Right ventricle myocardium superior (tissue), 1 donor: ENCODE results near the gene NUPR1. TPM values are rescaled to one million over a fixed set of nuclear protein-coding genes. Genes with fewer than 3 reads are reported as not detected.
"Not testable (repeated sequence)": the region's sequence is repeated elsewhere in the genome, so short reads cannot be mapped to it uniquely, and the experiment has no call there.

Source experiments
- ATAC-seq: fragments of 200-7000 bp; cut with Tn5 transposase; one replicate; pipeline ENCODE4 v1.9.1; 2020; ENCODE audit warnings: mild to moderate bottlenecking; ENCODE audit not compliant: poor library complexity
- DNase-seq: peaks from one replicate; pipeline ENCODE4 v3.0.0-alpha.2; 2020
- intact Hi-C: fragments of 100-400 bp; cut with DNase I; formaldehyde crosslinking; loops from one replicate; pipeline ENCODE4 v1.11.2; 2022
- long read RNA-seq: library from polyadenylated mRNA; unstranded; transcript quantifications from one replicate; pipeline ENCODE4 v2.0.0, GENCODE V29; 2021
- total RNA-seq: library from RNA; stranded (reverse); fragmentation: NEBNext Ultra II Directional; extraction: Animal tissue kit (Norgen Biotek cat#: 25700); gene quantifications from one replicate; pipeline ENCODE4 v1.2.1, GENCODE V29; 2021
- donor health status: DM: no; HTN: yes; CAD: no; lungs with severe emphysema.

NUPR1 gene, protein sequence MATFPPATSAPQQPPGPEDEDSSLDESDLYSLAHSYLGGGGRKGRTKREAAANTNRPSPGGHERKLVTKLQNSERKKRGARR
- 47.3 TPM for total RNA-seq
- long read RNA-seq, full-length matches to known transcripts: 42 of 48 reads
- long read RNA-seq, partial matches to known transcripts: 1 of 48 reads
- long read RNA-seq, other reads (novel, unspliced or antisense): 5 of 48 reads

DNA sequence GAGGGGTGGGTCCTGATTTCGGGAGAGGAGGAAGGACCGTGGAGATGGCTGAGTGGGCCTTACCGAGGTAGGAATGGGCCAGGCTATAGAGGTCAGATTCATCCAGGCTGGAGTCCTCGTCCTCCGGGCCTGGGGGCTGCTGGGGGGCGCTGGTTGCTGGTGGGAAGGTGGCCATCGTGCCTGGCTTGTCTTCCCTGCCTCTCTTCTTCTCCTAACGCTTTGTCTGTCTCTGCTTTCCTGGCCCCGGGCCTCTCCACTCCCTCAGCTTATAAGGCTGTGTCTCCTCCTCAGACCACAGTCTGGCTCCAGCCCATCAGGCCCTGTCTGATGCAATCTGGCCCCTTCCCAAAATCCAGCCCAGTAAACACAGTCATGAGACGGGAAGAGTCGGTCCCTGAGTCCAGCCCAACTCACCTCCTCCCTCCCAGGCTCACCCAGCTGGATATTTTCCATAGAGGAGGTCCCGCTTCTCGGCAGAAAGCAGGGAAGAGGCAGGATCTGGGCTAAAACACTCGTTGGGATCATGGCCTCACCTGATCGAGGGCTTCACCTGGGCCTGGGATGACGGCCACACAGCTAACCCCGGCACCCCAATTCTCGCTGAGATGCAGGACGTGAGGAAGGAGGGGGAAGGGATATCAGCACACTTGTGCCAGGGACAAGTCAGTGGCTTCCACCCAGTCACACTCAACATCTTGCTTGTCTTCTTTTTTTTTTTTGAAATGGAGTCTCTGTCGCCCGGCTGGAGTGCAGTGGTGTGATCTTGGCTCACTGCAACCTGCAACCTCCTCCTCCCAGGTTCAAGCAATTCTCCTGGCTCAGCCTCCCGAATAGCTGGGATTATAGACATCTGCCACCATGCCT is at the start of gene NUPR1:
TSS of gene NUPR1 (minus strand) at position 242 of the 864 bp plus-strand sequence. CDS start at position 175, 67 bp downstream.
- DNase-seq: peak; percentile 94
- intact Hi-C loops: loop anchor here (5.0 kb wide), 1 partner anchor 47 kb away; the partner anchor contains the start of genes APOBR and CLN3
- peak; percentile 98 for ATAC-seq

DNA sequence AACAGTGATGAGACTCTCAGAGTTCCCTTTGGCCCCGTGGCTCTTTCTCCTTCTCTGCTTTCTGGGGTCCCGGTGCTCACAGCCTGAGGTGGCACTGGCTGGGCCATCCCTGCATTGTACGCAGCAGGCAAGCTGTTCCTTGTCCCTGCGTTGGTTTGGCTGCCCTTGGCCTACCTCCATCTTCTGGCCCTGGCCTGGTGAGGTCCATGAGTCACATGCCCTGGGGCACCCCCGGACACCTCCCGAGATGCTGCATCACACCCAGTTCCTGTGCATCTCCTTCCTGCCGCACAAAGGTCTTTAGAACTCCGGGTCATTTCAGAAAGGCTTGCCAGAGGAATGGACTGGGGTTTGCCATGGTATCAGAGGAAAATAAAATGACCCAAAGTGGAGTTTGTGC is 48.6 kb upstream of the NUPR1 start:
- intact Hi-C loops: no loop called here
- ATAC-seq (no peak), DNase-seq (no peak)

DNA sequence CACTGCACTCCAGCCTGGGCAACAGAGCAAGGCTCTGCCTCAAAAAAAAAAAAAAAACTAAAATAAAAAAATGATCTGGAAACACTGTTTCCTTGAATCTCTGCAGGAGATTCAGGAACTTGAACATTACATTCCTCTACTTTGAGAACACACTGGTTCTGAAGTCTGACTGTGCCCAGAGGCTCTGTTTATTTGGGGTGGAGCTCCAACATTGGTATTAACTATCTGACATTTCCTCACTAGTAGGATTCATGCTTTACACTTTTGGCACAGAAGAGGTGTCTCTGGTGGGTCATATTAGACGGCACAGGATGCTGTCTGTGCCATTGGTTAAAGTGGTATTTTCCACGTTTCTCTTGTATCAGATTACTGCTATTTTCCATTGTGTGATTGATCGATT is 47.7 kb upstream of the NUPR1 start:
- ATAC-seq: no peak
- intact Hi-C loops: no loop called here
- DNase-seq: no peak

DNA sequence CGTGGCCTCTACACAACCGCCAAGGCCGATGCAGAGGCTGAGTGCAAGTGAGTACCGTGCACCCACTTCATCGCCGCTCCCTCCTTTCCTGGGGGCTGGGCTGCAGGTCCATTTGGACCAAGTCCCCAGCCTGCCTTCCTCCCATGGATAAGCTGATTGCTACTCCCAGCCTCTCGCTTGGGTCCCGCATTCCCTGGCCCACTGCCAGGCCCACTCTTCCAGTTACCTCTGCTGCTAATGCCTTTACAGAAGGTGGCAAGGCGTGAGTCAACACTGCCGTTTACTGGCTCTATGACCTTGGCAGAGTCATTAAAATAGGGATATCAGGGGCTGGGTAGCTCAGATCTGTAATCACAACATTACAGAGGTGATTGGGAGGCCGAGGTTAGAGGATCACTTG is 46.9 kb upstream of the NUPR1 start:
- no peak for DNase-seq
- peak; percentile 25 for ATAC-seq
- intact Hi-C loops: no loop called here

DNA sequence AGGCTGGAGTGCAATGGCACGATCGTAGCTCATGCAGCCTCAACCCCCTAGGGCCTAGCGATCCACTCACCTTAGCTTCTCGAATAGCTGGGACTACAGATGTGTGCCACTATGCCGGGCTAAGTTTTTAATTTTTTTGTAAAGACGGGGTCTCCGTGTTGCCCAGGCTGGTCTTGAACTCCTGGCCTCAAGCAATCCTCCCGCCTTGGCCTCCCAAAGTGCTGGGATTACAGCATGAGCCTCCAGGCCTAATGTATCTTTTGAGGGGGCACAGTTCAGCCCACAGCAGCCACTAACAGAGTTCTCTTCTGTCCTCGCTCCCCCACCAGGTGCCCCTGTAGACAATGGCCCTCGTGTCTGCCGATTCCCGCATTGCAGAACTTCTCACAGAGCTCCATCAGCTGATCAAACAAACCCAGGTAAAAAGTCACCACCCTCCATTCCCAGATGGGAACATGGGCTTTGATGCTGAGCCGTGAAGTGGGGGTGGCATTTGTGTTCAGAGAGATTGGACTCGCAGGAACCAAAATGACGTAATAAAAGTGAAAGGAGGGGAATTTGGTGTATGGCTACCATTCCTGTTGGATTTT is 42.0 kb upstream of the NUPR1 start:
- no peak for ATAC-seq
- DNase-seq: no peak
- intact Hi-C loops: no loop called here

DNA sequence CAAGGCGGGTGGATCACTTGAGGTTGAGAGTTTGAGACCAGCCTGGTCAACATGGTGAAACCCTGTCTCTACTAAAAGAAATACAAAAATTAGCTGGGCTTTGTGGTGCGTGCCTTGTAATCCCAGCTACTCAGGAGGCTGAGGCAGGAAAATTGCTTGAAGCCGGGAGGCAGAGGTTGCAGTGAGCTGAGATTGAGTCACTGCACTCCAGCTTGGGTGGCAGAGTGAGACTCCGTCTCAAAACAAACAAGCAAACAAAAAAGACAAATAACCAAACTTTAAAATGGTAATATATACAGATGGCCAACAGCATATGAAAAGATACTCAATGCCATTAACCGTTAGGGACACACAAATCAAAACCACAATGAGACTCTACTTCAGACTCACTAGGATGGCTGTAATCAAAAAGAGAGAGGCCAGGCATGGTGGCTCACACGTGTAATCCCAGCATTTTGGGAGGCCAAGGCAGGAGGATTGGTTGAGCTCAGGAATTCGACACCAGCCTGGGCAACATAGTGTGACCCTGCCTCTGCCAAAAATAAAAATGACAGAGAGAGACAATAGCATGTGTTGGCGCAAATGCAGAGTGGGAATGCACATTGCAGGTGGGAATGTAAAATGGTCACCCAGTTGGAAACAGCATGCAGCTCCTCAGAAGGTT is 36.8 kb upstream of the NUPR1 start:
- intact Hi-C loops: no loop called here
- no peak for ATAC-seq
- DNase-seq: no peak

DNA sequence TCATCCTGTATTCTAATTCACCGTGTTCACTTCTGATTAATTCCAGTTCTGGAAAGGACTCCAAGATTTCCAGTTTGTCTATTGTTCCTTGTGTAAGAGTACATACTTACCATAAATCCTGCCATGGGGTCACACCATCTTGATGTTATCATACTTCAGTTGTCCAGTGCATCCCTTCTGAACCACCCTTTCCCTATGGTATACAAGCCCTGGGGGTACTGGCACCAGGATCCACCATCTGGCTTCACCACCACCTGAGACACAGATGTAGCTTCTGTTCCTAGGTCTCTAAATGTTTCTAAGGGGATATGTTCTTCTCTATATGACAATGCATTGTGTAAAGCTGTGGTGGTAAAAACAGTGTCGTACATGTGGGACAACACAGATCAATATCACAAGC is 36.2 kb upstream of the NUPR1 start:
- intact Hi-C loops: no loop called here
- DNase-seq (no peak), ATAC-seq (no peak)

DNA sequence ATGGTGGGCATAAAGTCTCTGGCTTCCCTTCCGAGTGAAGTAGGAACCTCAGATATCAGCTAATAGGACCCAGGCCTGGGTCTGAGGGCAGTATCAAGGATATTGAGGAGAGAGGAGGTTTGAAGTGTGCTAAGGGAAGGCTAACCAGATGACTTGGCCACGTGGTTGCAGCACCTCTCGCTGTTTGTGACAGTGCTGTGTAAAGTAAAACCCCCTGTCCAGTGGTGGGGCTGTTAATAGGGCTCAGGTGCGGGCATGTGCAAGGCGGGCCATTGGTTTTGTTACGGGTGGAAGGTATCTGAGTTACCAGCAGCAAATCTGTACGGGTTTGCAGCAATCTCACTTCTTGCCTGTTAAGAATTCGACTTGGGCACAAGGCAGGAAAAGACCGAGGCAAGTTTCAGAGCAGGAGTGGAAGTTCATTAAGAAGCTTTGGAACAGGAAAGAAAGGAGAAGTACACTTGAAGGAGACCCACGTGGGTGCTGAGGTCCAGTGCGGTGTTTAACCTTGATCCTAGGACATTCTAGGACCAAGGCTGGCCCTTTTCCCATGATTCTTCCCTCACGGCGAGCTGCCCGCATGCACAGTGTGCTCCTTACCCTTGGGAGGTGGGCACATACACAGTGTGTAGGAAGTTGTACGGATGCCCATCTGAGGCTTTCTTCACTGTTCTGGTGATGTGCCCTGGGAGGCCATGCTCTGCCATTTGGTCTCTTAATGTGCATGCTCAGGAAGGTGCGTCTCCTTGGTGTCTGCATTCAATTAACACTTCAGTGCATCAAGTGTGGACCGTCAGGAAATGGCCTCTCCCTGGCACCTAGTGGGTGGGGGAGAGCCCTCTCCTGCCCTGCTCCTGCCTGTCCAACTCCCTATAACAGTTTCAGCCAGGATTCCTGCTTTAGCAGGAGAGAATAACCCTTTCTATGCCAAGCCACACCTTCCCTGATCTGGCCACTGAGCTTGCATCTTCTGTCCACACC is 35.3 kb upstream of the NUPR1 start:
- no peak for DNase-seq
- peak; percentile 26 for ATAC-seq
- intact Hi-C loops: no loop called here

DNA sequence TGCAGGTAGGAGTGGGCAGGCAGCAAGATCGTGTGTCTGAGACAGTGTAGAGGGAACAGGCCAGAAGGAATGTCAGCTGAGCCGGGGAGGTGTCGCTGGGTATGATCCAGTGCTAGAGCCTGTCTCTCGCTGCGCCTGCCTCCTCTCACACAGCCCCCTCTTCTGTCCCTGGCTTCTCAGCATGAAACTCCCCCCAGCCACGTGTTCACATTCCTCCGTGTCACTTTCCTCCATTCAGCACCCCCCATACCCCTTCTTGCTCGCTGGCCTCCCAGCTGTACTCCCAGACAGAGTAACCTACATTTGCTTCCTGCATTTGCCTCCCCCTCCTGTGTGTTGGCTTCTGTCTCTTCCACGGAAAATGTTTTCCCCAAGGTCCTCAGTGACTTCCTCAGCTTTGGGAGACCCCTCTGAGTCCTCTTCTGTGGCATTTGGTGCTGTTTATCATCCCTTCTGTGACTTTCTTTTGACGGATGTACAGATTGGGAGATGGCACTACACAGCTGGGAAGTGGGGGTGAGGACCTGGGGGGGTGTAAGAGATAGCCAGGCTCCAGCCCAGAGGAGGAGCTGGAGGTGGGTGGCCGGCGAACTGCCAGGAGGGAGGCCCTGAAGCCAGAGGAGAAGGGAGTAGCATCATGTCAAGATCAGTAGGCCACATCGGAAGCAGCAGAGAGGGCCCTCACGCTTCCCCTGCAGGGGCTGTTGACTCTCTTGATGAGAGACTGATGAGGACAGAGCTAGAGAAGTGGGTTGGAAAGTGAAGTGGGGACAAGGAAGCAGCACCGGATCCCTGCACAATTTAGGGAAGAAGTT is 34.1 kb upstream of the NUPR1 start:
- DNase-seq (peak; percentile 56), ATAC-seq (peak; percentile 92)
- intact Hi-C loops: no loop called here

DNA sequence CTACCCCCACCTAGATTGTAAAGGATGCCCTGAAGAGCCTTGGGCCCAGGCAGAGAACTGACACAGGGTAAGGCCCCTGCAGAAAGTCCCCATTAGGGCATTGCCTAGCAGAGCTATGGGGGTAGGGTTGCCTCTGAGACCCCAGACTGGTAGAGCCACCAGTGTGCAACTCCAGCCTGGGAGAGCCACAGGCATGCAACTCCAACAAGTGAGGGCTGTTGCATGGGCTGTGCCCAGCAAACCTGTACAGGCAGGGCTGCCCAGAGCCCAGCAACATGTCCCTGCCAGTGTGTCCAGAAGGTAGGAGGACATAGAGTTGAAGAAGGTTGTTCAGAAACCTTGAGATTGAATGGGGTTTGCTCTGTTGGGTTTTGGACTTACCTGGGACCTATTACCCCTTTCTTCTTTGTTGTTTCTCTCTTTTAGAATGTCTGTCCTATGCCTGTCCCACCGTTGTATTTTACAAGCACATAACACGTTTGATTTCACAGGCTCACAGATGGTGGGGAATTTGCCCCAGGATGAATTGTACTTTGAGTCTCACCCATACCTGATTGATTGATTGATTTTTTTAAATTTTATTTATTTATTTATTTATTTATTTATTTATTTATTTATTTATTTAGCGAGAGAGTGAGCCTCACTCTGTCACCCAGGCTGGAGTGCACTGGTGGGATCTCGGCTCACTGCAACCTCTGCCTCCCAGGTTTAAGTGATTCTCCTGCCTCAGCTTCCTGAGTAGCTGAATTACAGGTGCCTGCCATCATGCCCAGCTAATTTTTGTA is 31.4 kb upstream of the NUPR1 start:
- ATAC-seq: no peak
- DNase-seq: no peak
- intact Hi-C loops: no loop called here

DNA sequence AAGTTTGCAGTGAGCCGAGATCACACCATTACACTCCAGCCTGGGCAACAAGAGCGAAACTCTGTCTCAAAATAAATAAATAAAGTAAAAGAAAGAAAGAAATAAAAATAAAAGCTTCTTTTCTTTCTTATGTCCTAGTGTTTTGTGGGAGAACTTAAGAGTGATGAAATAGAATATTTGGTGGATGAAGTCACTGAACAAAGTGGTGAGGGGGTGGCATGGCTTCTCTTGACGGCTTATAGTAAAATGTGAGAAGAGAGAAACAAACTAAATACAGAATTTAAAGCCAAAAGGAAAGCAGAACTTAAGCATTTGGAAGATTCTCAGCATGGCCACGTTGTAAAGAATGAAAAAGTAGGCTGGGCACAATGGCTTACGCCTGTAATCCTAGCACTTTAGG is 30.2 kb upstream of the NUPR1 start:
- intact Hi-C loops: no loop called here
- no peak for ATAC-seq
- no peak for DNase-seq

DNA sequence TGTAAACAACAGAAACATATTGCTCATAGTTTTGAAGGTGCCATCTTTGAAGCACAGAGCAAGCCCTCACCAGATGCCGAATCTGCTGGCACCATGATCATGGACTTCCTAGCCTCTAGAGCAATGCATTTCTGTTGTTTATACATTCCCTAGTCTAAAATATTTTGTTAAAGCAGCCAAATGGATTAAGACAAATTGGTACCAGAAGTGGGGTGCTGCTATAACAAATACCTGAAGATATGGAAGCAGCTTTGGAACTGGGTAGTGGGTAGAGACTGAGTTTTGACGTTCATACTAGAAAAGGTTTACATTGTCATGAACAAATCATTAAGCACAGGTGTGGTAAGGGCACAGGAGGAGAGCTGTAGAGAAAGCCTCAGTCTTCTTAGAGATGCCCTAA is 28.5 kb upstream of the NUPR1 start:
- no peak for ATAC-seq
- intact Hi-C loops: no loop called here
- DNase-seq: no peak

DNA sequence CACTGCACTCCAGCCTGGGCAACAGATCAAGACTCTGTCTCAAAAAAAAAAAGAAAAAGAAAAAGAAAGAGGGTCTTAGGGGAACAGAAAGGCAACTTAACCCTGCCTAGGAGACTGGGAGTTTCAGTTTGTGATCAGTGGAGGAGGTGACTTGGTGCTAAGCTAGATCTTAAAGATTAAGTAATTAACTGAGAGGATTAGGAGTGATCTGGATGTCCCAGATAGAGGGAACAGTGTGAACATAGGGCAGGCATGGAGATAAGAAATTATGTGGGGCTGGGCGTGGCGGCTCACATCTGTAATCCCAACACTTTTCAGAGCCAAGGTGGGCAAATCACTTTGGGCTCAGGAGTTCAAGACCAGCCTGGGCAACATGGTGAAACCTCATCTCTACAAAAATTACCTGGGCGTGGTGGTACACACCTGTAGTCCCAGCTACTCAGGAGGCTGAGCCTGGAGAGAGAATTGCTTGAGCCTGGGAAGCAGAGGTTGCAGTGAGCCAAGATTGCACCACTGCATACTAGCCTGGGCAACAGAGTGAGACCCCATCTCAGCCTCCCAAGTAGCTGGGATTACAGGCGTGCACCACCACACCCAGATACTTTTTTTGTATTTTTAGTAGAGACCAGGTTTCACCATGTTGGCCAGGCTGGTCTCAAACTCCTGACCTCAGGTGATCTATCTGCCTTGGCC is 27.6 kb upstream of the NUPR1 start:
- DNase-seq, ATAC-seq, intact Hi-C loops: not testable (repeated sequence)

DNA sequence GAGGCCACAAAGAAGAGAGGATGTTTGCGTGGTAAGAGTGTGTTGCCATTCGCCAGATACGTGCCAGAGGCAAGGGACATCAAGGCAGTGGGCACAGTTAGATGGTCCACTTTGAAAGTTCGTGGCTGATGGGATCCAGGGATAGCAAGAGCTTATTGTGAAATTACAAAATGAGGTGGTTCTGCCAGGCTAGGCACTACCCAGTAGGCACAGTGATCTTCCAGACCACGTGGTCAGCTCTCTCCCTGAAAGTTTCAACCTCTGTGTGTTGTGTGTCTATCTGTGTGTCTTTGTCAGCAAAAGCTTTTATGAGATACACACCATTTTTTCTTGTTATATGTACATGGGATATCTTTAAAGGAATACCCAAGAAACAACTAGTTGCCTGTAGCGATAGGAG is 24.4 kb upstream of the NUPR1 start:
- no peak for ATAC-seq
- DNase-seq: no peak
- intact Hi-C loops: no loop called here

DNA sequence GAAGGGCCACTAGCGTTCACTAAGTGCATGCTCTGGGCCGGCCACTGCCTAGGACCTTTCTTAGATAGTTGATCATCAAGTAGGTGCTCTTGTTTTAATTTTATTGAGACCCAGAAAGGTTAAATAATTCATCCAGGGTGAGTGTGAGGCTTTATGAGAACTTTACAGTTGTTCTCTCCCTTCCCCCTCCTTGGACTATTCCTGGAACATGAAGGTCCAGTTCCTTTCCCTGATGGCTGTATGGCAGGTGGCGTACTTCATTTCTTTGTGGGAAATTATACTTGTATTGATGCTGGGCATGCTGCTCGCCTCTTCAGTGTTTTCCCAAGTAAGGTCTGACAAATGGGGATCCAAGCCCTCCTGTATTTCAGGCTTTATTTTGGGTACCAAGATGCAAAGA is 23.4 kb upstream of the NUPR1 start:
- intact Hi-C loops: no loop called here
- DNase-seq: no peak
- ATAC-seq: no peak

DNA sequence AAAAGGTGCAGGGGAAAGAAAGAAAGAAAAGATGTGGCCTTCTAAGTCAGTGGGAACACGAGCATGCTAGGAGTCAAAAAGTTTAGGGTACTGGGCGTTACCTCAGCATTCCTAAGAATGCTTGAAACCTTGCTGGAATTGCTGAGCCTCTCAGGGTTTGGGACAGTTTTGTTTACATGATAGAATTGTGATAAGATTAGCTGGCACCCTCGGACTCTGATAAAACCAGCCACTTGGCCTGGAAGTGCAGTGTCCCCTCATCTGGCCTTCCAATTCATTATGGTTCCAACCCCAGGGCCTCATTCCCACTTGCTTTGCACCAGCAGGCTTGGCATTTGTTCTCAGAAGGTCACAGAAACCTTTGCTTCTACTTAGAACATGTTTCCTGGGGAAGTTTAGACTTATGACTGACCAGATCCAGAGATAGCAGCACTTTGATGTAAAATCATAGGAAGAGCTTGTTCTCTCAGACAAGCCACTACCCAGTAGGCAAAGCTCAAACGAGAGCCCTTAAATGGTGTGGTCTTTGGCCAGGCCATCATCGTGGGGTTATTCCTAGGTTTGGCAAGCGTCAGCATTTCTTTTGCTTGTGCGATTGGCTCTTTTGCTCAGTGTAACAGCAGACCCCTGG is 22.9 kb upstream of the NUPR1 start:
- DNase-seq: no peak
- ATAC-seq: peak; percentile 30
- intact Hi-C loops: no loop called here
